Measurements from ENCODE around the gene CDH12. TPM values are rescaled to one million over a fixed set of nuclear protein-coding genes. Genes with fewer than 3 reads are reported as not detected.
"Not testable (repeated sequence)": the region's sequence is repeated elsewhere in the genome, so short reads cannot be mapped to it uniquely, and the experiment has no call there.

CDH12 gene
- total RNA-seq, result not detected
- not detected for polyA plus RNA-seq
- 0 to 0.08 (median 0) reads per million in 6 experiments for total RNA-seq

GRCh38 chr5:22852807-22853660 is at the start of gene CDH12:
Gene CDH12 (minus strand): TSS chr5:22853344.
- Mint-ChIP-seq H3K27me3 (peaks cover 0 to 2% (median 0%) of the 10 kb centered on the region in 5 donors), H3K4me3 (peak within 1 kb of the TSS; percentile 62 to 82 (median 76)), H3K4me1 (peaks cover 3 to 16% (median 15%) of the 10 kb centered on the region in 4 donors), H3K27ac (peak within 1 kb of the TSS in 6 of 10 donors; percentile 12 to 87 (median 39)), H3K36me3 (peaks cover 0 to 4% (median 0%) of the 10 kb centered on the region in 3 donors), H3K9me3 (peaks cover 0 to 15% (median 2%) of the 10 kb centered on the region in 9 donors)
- POLR2A ChIA-PET, result no interaction called here
- DNase-seq (peak in 1 of 10 donors; percentile 3), ATAC-seq (peak; percentile 28 to 57)

DNA sequence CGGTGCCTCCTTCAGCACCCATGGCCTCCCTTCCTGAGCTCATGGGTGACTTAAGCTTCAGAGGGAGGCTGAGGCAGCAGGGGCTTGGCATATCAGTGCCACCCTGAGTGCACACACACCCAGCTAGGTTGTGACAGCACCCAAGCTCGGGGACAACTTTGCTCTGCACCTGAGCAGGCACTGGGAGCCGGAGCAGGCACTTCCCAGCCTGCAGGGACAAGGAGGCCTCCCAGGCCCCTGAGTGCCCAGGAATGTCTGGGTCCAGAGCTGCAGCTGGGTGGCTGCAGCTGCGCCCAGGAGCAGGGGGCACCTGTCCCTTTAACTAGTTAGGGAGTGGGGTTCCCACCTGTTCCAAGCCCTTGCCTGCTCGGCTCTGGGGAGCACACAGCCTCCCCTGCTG is 48.7 kb upstream of the CDH12 start:
- DNase-seq (no peak), ATAC-seq (no peak)
- no peak overlapping the region for H3K27ac Mint-ChIP-seq
- no peaks in the 10 kb centered on the region for H3K27me3 Mint-ChIP-seq
- peaks cover 0 to 14% (median 3%) of the 10 kb centered on the region in 9 donors for H3K9me3 Mint-ChIP-seq
- H3K36me3 Mint-ChIP-seq, result no peaks in the 10 kb centered on the region
- no peaks in the 10 kb centered on the region for H3K4me1 Mint-ChIP-seq
- no peak overlapping the region for H3K4me3 Mint-ChIP-seq
- POLR2A ChIA-PET, result no interaction called here

DNA sequence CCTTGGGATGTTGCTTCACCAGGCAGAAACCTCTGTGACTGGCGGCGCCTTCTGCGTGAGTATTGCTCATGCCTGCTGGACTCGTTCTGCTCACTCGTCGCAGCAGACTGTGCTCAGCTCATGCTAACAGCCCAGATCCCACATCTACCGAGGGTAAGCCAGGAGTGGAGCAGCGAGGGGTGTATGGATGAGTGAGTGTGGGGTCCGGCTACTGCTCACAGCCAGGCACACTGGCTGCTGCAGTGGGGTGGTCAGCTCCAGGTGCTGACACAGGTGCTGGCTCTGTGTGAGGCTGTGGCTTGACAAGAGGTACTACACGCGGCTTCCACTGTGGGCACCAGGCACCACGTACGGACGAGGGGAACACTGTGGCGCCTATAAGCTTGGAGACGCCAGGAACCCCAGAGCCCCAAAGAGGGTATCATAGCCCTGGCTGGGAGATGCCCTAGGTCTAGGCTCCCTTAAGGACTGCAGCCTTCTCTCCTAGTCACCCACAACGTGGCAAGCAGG is 47.7 kb upstream of the CDH12 start:
- ATAC-seq, result no peak
- Mint-ChIP-seq H3K4me3 (no peak overlapping the region), H3K4me1 (no peaks in the 10 kb centered on the region), H3K27me3 (no peaks in the 10 kb centered on the region), H3K9me3 (peaks cover 0 to 19% (median 4%) of the 10 kb centered on the region in 9 donors), H3K27ac (no peak overlapping the region), H3K36me3 (no peaks in the 10 kb centered on the region)
- POLR2A ChIA-PET, result no interaction called here
- DNase-seq, result no peak

GRCh38 chr5:22899341-22899740 is 46.2 kb upstream of the CDH12 start:
- peaks cover 2 to 22% (median 6%) of the 10 kb centered on the region in 9 donors for H3K9me3 Mint-ChIP-seq
- ATAC-seq (no peak), DNase-seq (no peak)
- H3K27ac Mint-ChIP-seq, result no peak overlapping the region
- H3K36me3 Mint-ChIP-seq, result no peaks in the 10 kb centered on the region
- H3K4me3 Mint-ChIP-seq, result no peak overlapping the region
- POLR2A ChIA-PET, result no interaction called here
- H3K4me1 Mint-ChIP-seq, result no peaks in the 10 kb centered on the region
- H3K27me3 Mint-ChIP-seq, result no peaks in the 10 kb centered on the region

DNA sequence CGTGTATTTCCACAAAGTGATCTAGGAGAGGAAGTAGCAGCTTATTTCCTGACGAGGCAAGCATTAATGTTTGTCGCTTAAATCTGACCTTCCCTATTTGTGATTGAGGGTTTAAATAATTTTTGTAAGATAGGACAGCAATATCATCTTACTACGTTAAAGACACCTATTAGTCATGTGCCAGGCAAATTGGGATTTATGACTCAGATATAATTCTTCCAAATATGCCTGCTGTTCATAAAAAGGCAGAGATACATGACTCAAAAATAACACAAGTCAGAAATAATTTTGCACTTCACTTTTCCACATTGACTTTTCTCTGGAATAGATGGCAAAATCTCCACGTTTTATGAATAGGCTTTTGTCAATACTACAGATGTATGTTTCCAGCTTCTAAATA is 43.0 kb upstream of the CDH12 start:
- DNase-seq (no peak), ATAC-seq (no peak)
- no peaks in the 10 kb centered on the region for H3K36me3 Mint-ChIP-seq
- POLR2A ChIA-PET, result no interaction called here
- no peaks in the 10 kb centered on the region for H3K4me1 Mint-ChIP-seq
- no peak overlapping the region for H3K27ac Mint-ChIP-seq
- no peaks in the 10 kb centered on the region for H3K27me3 Mint-ChIP-seq
- peaks cover 2 to 25% (median 10%) of the 10 kb centered on the region in 9 donors for H3K9me3 Mint-ChIP-seq
- no peak overlapping the region for H3K4me3 Mint-ChIP-seq

- H3K36me3 Mint-ChIP-seq, result no peaks in the 10 kb centered on the region
- DNase-seq (no peak), ATAC-seq (no peak)
- H3K4me1 Mint-ChIP-seq, result no peaks in the 10 kb centered on the region
- no peak overlapping the region for H3K27ac Mint-ChIP-seq
- H3K9me3 Mint-ChIP-seq, result peaks cover 2 to 34% (median 11%) of the 10 kb centered on the region in 9 donors
- POLR2A ChIA-PET, result no interaction called here
- no peak overlapping the region for H3K4me3 Mint-ChIP-seq
- no peaks in the 10 kb centered on the region for H3K27me3 Mint-ChIP-seq
Observed at GRCh38 chr5:22892441-22892840, 39.3 kb upstream of the CDH12 start.

- Mint-ChIP-seq H3K9me3 (peaks cover 0 to 21% (median 9%) of the 10 kb centered on the region in 9 donors), H3K27me3 (no peaks in the 10 kb centered on the region), H3K4me3 (no peak overlapping the region), H3K4me1 (no peaks in the 10 kb centered on the region), H3K27ac (no peak overlapping the region), H3K36me3 (no peaks in the 10 kb centered on the region)
- DNase-seq, result no peak
- no peak for ATAC-seq
- POLR2A ChIA-PET, result no interaction called here
Observed at GRCh38 chr5:22889720-22890119, 36.6 kb upstream of the CDH12 start.

- H3K36me3 Mint-ChIP-seq, result no peaks in the 10 kb centered on the region
- H3K27me3 Mint-ChIP-seq, result no peaks in the 10 kb centered on the region
- DNase-seq, result no peak
- no peaks in the 10 kb centered on the region for H3K4me1 Mint-ChIP-seq
- POLR2A ChIA-PET, result no interaction called here
- no peak for ATAC-seq
- H3K4me3 Mint-ChIP-seq, result no peak overlapping the region
- no peak overlapping the region for H3K27ac Mint-ChIP-seq
- peaks cover 0 to 22% (median 10%) of the 10 kb centered on the region in 9 donors for H3K9me3 Mint-ChIP-seq
Observed at GRCh38 chr5:22887566-22887965, 34.4 kb upstream of the CDH12 start.

- ATAC-seq, H3K27ac Mint-ChIP-seq, H3K4me3 Mint-ChIP-seq, H3K36me3 Mint-ChIP-seq, DNase-seq, POLR2A ChIA-PET, H3K4me1 Mint-ChIP-seq, H3K27me3 Mint-ChIP-seq: not testable (repeated sequence)
- H3K9me3 Mint-ChIP-seq, result peaks cover 0 to 16% (median 1%) of the 10 kb centered on the region in 9 donors
Observed at GRCh38 chr5:22858911-22859310, 5.8 kb upstream of the CDH12 start.

GRCh38 chr5:22855824-22856223 is 2.7 kb upstream of the CDH12 start:
- H3K4me3 Mint-ChIP-seq, result no peak overlapping the region
- H3K36me3 Mint-ChIP-seq, result no peaks in the 10 kb centered on the region
- DNase-seq (no peak), ATAC-seq (no peak)
- peaks cover 0 to 12% (median 1%) of the 10 kb centered on the region in 9 donors for H3K9me3 Mint-ChIP-seq
- POLR2A ChIA-PET, result no interaction called here
- peaks cover 3 to 16% (median 15%) of the 10 kb centered on the region in 4 donors for H3K4me1 Mint-ChIP-seq
- peaks cover 0 to 2% (median 0%) of the 10 kb centered on the region in 5 donors for H3K27me3 Mint-ChIP-seq
- H3K27ac Mint-ChIP-seq, result no peak overlapping the region

DNA sequence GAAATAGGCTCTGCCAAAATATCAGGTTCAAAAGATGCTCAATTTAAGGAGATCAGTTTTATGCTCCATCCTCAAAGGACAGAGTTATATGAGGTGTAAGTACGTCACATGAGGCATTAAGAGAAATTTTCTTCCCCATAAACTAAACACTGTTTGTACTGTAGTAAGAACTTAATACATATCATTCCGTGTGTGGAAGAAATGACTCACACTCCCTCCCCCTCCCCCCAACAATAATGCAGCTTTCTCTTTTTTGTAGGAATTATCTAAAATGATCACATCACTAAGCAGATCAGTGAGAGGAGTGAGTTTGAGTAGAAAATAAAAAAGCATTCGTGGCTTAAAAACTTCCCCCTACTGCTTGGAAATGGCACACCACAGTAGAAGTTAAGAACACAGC is 2.2 kb downstream of the CDH12 start:
- DNase-seq, result no peak
- H3K27ac Mint-ChIP-seq, result no peak overlapping the region
- H3K27me3 Mint-ChIP-seq, result peaks cover 0 to 2% (median 0%) of the 10 kb centered on the region in 5 donors
- ATAC-seq, result no peak
- H3K4me3 Mint-ChIP-seq, result no peak overlapping the region
- H3K9me3 Mint-ChIP-seq, result peaks cover 0 to 28% (median 2%) of the 10 kb centered on the region in 9 donors
- H3K36me3 Mint-ChIP-seq, result peaks cover 0 to 4% (median 0%) of the 10 kb centered on the region in 3 donors
- peaks cover 3 to 16% (median 15%) of the 10 kb centered on the region in 4 donors for H3K4me1 Mint-ChIP-seq
- POLR2A ChIA-PET, result no interaction called here

- no peaks in the 10 kb centered on the region for H3K4me1 Mint-ChIP-seq
- H3K4me3 Mint-ChIP-seq, result no peak overlapping the region
- H3K27ac Mint-ChIP-seq, result no peak overlapping the region
- H3K9me3 Mint-ChIP-seq, result peaks cover 0 to 35% (median 3%) of the 10 kb centered on the region in 9 donors
- DNase-seq (no peak), ATAC-seq (no peak)
- POLR2A ChIA-PET, result no interaction called here
- H3K27me3 Mint-ChIP-seq, result no peaks in the 10 kb centered on the region
- peaks cover 0 to 4% (median 0%) of the 10 kb centered on the region in 3 donors for H3K36me3 Mint-ChIP-seq
Observed at GRCh38 chr5:22846693-22847092, 6.5 kb downstream of the CDH12 start.

GRCh38 chr5:22844636-22845035 is 8.5 kb downstream of the CDH12 start:
- Mint-ChIP-seq H3K4me3 (no peak overlapping the region), H3K4me1 (no peaks in the 10 kb centered on the region), H3K27me3 (no peaks in the 10 kb centered on the region), H3K36me3 (peaks cover 0 to 4% (median 0%) of the 10 kb centered on the region in 3 donors), H3K9me3 (peaks cover 0 to 49% (median 12%) of the 10 kb centered on the region in 9 donors), H3K27ac (no peak overlapping the region)
- POLR2A ChIA-PET, result no interaction called here
- DNase-seq (no peak), ATAC-seq (no peak)

All from naive thymus-derived CD8-positive, alpha-beta T cell (primary cell).